ENCODE measurements around the gene TSPAN16.

DNA sequence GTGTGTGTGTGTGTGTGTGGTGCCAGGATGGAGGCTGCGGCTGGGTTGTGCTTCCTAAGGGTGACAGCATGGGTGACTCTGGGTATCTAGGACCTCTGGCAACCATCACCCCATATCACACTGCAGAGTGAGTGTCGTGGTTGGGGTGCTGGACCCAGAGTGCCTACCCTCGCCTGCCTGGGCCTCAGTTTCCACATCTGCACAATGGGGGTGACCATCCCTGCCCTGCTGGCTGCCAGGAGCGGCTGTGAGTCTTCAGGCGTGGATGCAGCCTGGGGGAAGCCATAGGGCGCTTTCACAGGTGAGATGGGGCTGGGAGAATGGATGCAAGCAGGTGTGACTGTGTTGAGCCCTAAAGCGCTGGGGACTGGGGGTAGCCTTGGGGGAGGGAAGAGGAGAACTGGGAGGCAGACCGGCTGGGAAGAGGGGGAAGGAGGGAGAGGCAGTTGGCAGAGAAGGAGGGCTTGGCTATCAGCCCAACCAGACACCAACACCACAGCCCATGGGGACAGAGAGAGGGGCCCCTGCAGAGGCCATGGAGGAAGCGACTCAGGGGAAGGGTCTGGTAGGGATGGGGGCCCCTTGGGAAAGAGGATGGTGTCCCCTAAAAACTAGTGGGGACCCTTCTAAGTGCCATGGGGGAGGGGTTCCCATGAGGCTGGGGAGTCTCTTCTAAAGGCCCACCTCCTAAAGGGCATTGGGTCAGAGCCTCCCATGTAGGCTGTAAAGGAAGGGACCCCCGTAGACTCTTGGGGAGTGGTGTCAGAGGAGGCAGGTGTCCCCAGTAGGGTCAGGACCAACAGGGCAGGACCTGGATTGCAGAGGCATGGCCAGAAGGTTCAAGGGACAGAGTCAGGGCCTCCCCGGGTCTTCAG lies 61.0 kb downstream of the TSPAN16 start:
- TF ChIP-seq CTCF (IDR thresholded peaks at IDR 0.05) (no peak), POLR2A (IDR thresholded peaks at IDR 0.05) (no peak)

All from right lobe of liver (tissue), 4 donors.